CD14-positive monocyte (primary cell): ENCODE measurements around the gene GAK. TPM values are rescaled to one million over a fixed set of nuclear protein-coding genes. Genes with fewer than 3 reads are reported as not detected.

Experiments used
- DNase-seq, 3 donors: peaks; one replicate each; pipeline ENCODE4 v3.0.0-alpha.2; 2011 to 2022
- H2AFZ ChIP-seq: 2 replicates; pipeline ENCODE4 v1.6.0; 2012; ENCODE audit warnings: mild to moderate bottlenecking, low read depth, low read length, inconsistent platforms; ENCODE audit not compliant: insufficient read depth, poor library complexity, severe bottlenecking
- H3K27ac ChIP-seq, 2 donors: 1 replicate in 1 of 2; 2 replicates in 1 of 2; pipeline ENCODE4 v1.5.1; 2012 to 2013; ENCODE audit warnings: low read length in 2 of 2, control low read depth in 1 of 2, inconsistent platforms in 1 of 2, low read depth in 1 of 2, mild to moderate bottlenecking in 1 of 2
- H3K27me3 ChIP-seq, 2 donors: one replicate each; pipeline versions ENCODE4 v1.6.0 to v1.6.1; 2011 to 2013; ENCODE audit warnings: low read length in 2 of 2; ENCODE audit not compliant: control insufficient read depth in 2 of 2, insufficient read depth in 2 of 2
- H3K36me3 ChIP-seq, 2 donors: replicated peaks in 1 of 2; 1 replicate in 1 of 2; 2 replicates in 1 of 2; pipeline versions ENCODE4 v1.5.1 to v1.6.1; 2012 to 2013; ENCODE audit warnings: low read length in 2 of 2, control low read depth in 1 of 2, inconsistent platforms in 1 of 2, mild to moderate bottlenecking in 1 of 2; ENCODE audit not compliant: insufficient read depth in 2 of 2, control insufficient read depth in 1 of 2
- H3K4me1 ChIP-seq, 2 donors: 1 replicate in 1 of 2; 2 replicates in 1 of 2; pipeline versions ENCODE4 v1.5.1 to v1.6.1; 2012 to 2013; ENCODE audit warnings: low read length in 2 of 2, control low read depth in 1 of 2, inconsistent platforms in 1 of 2, mild to moderate bottlenecking in 1 of 2, moderate library complexity in 1 of 2; ENCODE audit not compliant: insufficient read depth in 2 of 2, control insufficient read depth in 1 of 2
- H3K4me2 ChIP-seq: replicated peaks from 2 replicates; pipeline ENCODE3; 2012; ENCODE audit warnings: low read length, moderate library complexity, mild to moderate bottlenecking; ENCODE audit not compliant: poor library complexity, severe bottlenecking; ENCODE audit errors: extremely low read depth
- H3K4me3 ChIP-seq, 3 experiments: fragments of 200-600 bp in 1 of 3; sonication (generic) in 1 of 3; replicated peaks in 1 of 3; 1 replicate in 2 of 3; 2 replicates in 1 of 3; pipeline ENCODE4 v1.5.1; 2011 to 2013; ENCODE audit warnings: low read length in 3 of 3, mild to moderate bottlenecking in 3 of 3, control low read depth in 2 of 3, low read depth in 2 of 3, inconsistent platforms in 1 of 3, moderate library complexity in 1 of 3
- H3K79me2 ChIP-seq: 2 replicates; pipeline ENCODE4 v1.6.0; 2012; ENCODE audit warnings: mild to moderate bottlenecking, control low read depth, inconsistent platforms, low read length, moderate library complexity; ENCODE audit not compliant: insufficient read depth
- H3K9ac ChIP-seq: 2 replicates; pipeline ENCODE4 v1.6.0; 2017; ENCODE audit warnings: low read length, mild to moderate bottlenecking; ENCODE audit not compliant: insufficient read depth, poor library complexity, severe bottlenecking
- H3K9me3 ChIP-seq, 2 donors: replicated peaks in 1 of 2; 1 replicate in 1 of 2; 2 replicates in 1 of 2; pipeline versions ENCODE4 v1.5.1 to v1.6.1; 2012 to 2013; ENCODE audit warnings: low read length in 2 of 2, control low read depth in 1 of 2; ENCODE audit not compliant: control insufficient read depth in 1 of 2, insufficient read depth in 1 of 2
- H4K20me1 ChIP-seq: 2 replicates; pipeline ENCODE4 v1.6.0; 2012; ENCODE audit warnings: mild to moderate bottlenecking, low read length, control low read depth, moderate library complexity; ENCODE audit not compliant: insufficient read depth
- H3K27ac Mint-ChIP-seq, 7 donors: one replicate each; pipeline ENCODE4 v1.8.0; 2020; ENCODE audit warnings: mild to moderate bottlenecking in 7 of 7, mixed read lengths in 7 of 7, moderate library complexity in 6 of 7, inconsistent platforms in 2 of 7
- H3K27me3 Mint-ChIP-seq, 3 donors: one replicate each; pipeline ENCODE4 v1.8.0; 2021 to 2022; ENCODE audit warnings: low read depth in 3 of 3, mild to moderate bottlenecking in 3 of 3, mixed read lengths in 3 of 3, moderate library complexity in 3 of 3, inconsistent platforms in 1 of 3
- H3K36me3 Mint-ChIP-seq, 2 donors: one replicate each; pipeline ENCODE4 v1.8.0; 2020; ENCODE audit warnings: mixed read lengths in 2 of 2, inconsistent platforms in 1 of 2, mild to moderate bottlenecking in 1 of 2
- H3K4me1 Mint-ChIP-seq: one replicate; pipeline ENCODE4 v1.8.0; 2020; ENCODE audit warnings: mild to moderate bottlenecking, mixed read lengths
- H3K4me3 Mint-ChIP-seq, 2 donors: one replicate each; pipeline ENCODE4 v1.8.0; 2020; ENCODE audit warnings: mild to moderate bottlenecking in 2 of 2, mixed read lengths in 2 of 2, moderate library complexity in 1 of 2
- H3K9me3 Mint-ChIP-seq, 7 donors: one replicate each; pipeline ENCODE4 v1.8.0; 2020 to 2022; ENCODE audit warnings: mixed read lengths in 7 of 7, mild to moderate bottlenecking in 6 of 7, moderate library complexity in 6 of 7, inconsistent platforms in 2 of 7
- WGBS: methylation state at CpG from one replicate; pipeline ENCODE4 v1.1.5; 2013; ENCODE audit warnings: missing lambda C conversion rate; ENCODE audit not compliant: insufficient coverage; 5-methylcytosine and 5-hydroxymethylcytosine counted together
- intact Hi-C, 2 donors: fragments of 100-400 bp; cut with micrococcal nuclease; formaldehyde crosslinking; loops; one replicate each; pipeline versions ENCODE4 v1.15.0 to v1.15.1; 2023
- polyA plus RNA-seq, 3 donors: library from polyadenylated mRNA; depleted of rRNA in 1 of 3; unstranded in 2 of 3; stranded (reverse) in 1 of 3; fragments of 300-500 nt in 2 of 3; fragments of >200 nt in 1 of 3; fragmentation: Illumina TruSeq in 2 of 3; gene quantifications; 1 replicate in 2 of 3; 2 replicates in 1 of 3; pipeline ENCODE4 v1.2.3, GENCODE V29; 2012 to 2021
- TF ChIP-seq, protein P1 (sequence below): fragments of 200-600 bp; IDR thresholded peaks from one replicate; pipeline ENCODE4 v1.8.0; 2022; ENCODE audit warnings: antibody characterized with exemption, mild to moderate bottlenecking

The GAK gene
- polyA plus RNA-seq, 3 donors, result 40.3 to 88.7 (median 54.9) TPM

DNA sequence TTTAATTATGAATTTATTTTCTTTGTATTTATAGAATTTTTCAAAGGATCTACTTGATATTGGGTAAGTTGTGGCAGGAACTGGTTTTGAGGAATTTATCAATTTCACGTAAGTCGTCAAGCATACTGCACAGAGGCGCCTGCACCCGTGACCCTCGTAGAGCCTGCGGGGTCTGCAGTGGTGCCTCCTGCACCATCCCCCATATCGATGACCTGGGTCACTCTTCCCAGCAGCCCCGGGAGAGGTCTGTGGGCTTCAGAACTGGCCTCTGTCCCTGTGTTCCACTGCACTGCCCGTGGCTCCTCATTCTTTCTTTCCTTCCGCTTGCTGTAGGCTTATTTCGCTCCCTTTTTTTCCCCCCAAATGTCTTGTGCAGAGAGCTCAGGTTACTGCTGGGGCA is 74.7 kb downstream of the GAK start:
- DNase-seq, result no peak
- Mint-ChIP-seq H3K9me3 (peaks cover 0 to 2% (median 0%) of the 10 kb centered on the region in 7 donors), H3K27me3 (no peaks in the 10 kb centered on the region), H3K4me3 (no peak overlapping the region), H3K4me1 (no peaks in the 10 kb centered on the region), H3K36me3 (peaks cover 87 to 98% of the 10 kb centered on the region in 2 donors), H3K27ac (no peak overlapping the region)
- H3K4me2 ChIP-seq, result no peak overlapping the region
- H3K27ac ChIP-seq, result no peak overlapping the region
- no peak overlapping the region for H2AFZ ChIP-seq
- TF ChIP-seq, protein P1, sequence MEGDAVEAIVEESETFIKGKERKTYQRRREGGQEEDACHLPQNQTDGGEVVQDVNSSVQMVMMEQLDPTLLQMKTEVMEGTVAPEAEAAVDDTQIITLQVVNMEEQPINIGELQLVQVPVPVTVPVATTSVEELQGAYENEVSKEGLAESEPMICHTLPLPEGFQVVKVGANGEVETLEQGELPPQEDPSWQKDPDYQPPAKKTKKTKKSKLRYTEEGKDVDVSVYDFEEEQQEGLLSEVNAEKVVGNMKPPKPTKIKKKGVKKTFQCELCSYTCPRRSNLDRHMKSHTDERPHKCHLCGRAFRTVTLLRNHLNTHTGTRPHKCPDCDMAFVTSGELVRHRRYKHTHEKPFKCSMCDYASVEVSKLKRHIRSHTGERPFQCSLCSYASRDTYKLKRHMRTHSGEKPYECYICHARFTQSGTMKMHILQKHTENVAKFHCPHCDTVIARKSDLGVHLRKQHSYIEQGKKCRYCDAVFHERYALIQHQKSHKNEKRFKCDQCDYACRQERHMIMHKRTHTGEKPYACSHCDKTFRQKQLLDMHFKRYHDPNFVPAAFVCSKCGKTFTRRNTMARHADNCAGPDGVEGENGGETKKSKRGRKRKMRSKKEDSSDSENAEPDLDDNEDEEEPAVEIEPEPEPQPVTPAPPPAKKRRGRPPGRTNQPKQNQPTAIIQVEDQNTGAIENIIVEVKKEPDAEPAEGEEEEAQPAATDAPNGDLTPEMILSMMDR, result no peak
- intact Hi-C loops, result no loop called here
- H3K4me1 ChIP-seq, result no peaks in the 10 kb centered on the region
- 96% methylated on average over 11 of the region's 11 CpGs for WGBS
- H3K36me3 ChIP-seq, result peaks cover 84 to 96% of the 10 kb centered on the region in 2 donors
- H3K79me2 ChIP-seq, result no peaks in the 10 kb centered on the region
- no peaks in the 10 kb centered on the region for H3K9me3 ChIP-seq
- H3K9ac ChIP-seq, result no peak overlapping the region
- H3K4me3 ChIP-seq, result no peak overlapping the region
- H4K20me1 ChIP-seq, result peaks cover 36% of the 10 kb centered on the region
- no peaks in the 10 kb centered on the region for H3K27me3 ChIP-seq

DNA sequence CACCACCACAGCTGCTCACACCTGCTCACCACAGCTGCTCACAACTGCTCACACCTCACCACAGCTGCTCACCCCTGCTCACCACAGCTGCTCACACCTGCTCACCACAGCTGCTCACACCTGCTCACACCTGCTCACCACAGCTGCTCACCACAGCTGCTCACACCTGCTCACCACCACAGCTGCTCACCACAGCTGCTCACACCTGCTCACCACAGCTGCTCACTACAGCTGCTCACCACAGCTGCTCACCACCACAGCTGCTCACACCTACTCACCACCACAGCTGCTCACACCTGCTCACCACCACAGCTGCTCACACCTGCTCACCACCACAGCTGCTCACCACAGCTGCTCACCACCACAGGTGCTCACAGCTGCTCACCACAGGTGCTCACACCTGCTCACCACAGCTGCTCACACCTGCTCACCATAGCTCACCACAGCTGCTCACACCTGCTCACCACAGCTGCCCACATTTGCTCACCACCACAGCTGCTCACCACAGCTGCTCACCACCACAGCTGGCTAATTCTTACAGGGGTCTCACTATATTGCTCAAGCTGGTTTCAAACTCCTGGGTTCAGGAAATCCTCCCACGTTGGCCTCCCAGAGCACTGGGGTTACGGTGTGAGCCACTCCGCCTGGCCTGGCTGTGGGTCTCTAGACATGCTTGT is 75.8 kb downstream of the GAK start:
- Histone ChIP-seq H2AFZ (no peak overlapping the region), H3K27me3 (no peaks in the 10 kb centered on the region), H3K27ac (no peak overlapping the region), H3K79me2 (no peaks in the 10 kb centered on the region), H3K9ac (no peak overlapping the region), H3K9me3 (no peaks in the 10 kb centered on the region), H3K4me3 (no peak overlapping the region), H3K4me2 (no peak overlapping the region), H3K36me3 (peaks cover 86 to 96% of the 10 kb centered on the region in 2 donors), H4K20me1 (peaks cover 36% of the 10 kb centered on the region), H3K4me1 (no peaks in the 10 kb centered on the region)
- no peak for DNase-seq
- Mint-ChIP-seq H3K9me3 (peaks cover 0 to 2% (median 0%) of the 10 kb centered on the region in 7 donors), H3K36me3 (peaks cover 84 to 98% of the 10 kb centered on the region in 2 donors), H3K4me1 (no peaks in the 10 kb centered on the region), H3K27me3 (no peaks in the 10 kb centered on the region), H3K27ac (peak overlapping the region in 2 of 7 donors; percentile 63 to 76), H3K4me3 (no peak overlapping the region)
- 82% methylated on average over 3 of the region's 3 CpGs for WGBS
- intact Hi-C loops, result no loop called here
- TF ChIP-seq, protein P1, result no peak
